ENCODE measurements around the gene PKN2.
"Not testable (repeated sequence)": the region's sequence is repeated elsewhere in the genome, so short reads cannot be mapped to it uniquely, and the experiment has no call there.

The PKN2 gene

GRCh38 chr1:88708011-88708410, 23.9 kb downstream of the PKN2 start:
- Histone ChIP-seq H3K4me3 (ENCODE audit: low read depth, low read length) (no peak overlapping the region), H3K36me3 (replicated peaks) (peaks cover 4% of the 10 kb centered on the region), H3K27ac (no peak overlapping the region), H3K27me3 (replicated peaks) (no peaks in the 10 kb centered on the region)
- TF ChIP-seq CTCF (IDR thresholded peaks at IDR 0.05; ENCODE audit: low read depth, low read length, missing control alignments) = no peak
- in situ Hi-C loops (cut with HindIII; ENCODE audit: low pct_ligation_motif_present, low sequenced_read_pairs) = no loop called here
- DNase-seq = no peak

GRCh38 chr1:88712907-88713306, 28.8 kb downstream of the PKN2 start:
- H3K4me3 ChIP-seq (ENCODE audit: low read depth, low read length); H3K27ac ChIP-seq; H3K27me3 ChIP-seq (replicated peaks); DNase-seq; in situ Hi-C loops (cut with HindIII; ENCODE audit: low pct_ligation_motif_present, low sequenced_read_pairs); H3K36me3 ChIP-seq (replicated peaks): not testable (repeated sequence)

- H3K27me3 ChIP-seq (replicated peaks); DNase-seq; in situ Hi-C loops (cut with HindIII; ENCODE audit: low pct_ligation_motif_present, low sequenced_read_pairs); H3K36me3 ChIP-seq (replicated peaks); H3K27ac ChIP-seq; H3K4me3 ChIP-seq (ENCODE audit: low read depth, low read length): not testable (repeated sequence)
These were observed 32.5 kb downstream of the PKN2 start for GRCh38 chr1:88716571-88716970.

- in situ Hi-C loops (cut with HindIII; ENCODE audit: low pct_ligation_motif_present, low sequenced_read_pairs) = no loop called here
- H3K4me3 ChIP-seq (ENCODE audit: low read depth, low read length) = no peak overlapping the region
- H3K27ac ChIP-seq = no peak overlapping the region
- no peak for TF ChIP-seq CTCF (IDR thresholded peaks at IDR 0.05; ENCODE audit: low read depth, low read length, missing control alignments)
- H3K36me3 ChIP-seq (replicated peaks) = no peaks in the 10 kb centered on the region
- DNase-seq = no peak
- no peaks in the 10 kb centered on the region for H3K27me3 ChIP-seq (replicated peaks)
These were observed 38.4 kb downstream of the PKN2 start for GRCh38 chr1:88722492-88722891.

- H3K4me3 ChIP-seq (ENCODE audit: low read depth, low read length) = no peak overlapping the region
- H3K27me3 ChIP-seq (replicated peaks) = no peaks in the 10 kb centered on the region
- TF ChIP-seq CTCF (IDR thresholded peaks at IDR 0.05; ENCODE audit: low read depth, low read length, missing control alignments) = no peak
- DNase-seq = no peak
- in situ Hi-C loops (cut with HindIII; ENCODE audit: low pct_ligation_motif_present, low sequenced_read_pairs) = no loop called here
- H3K27ac ChIP-seq = no peak overlapping the region
- no peaks in the 10 kb centered on the region for H3K36me3 ChIP-seq (replicated peaks)
These were observed 42.6 kb downstream of the PKN2 start for GRCh38 chr1:88726697-88727096.

- no peak for TF ChIP-seq CTCF (IDR thresholded peaks at IDR 0.05; ENCODE audit: low read depth, low read length, missing control alignments)
- Histone ChIP-seq H3K27ac (no peak overlapping the region), H3K27me3 (replicated peaks) (no peaks in the 10 kb centered on the region), H3K36me3 (replicated peaks) (no peaks in the 10 kb centered on the region), H3K4me3 (ENCODE audit: low read depth, low read length) (no peak overlapping the region)
- DNase-seq = no peak
- in situ Hi-C loops (cut with HindIII; ENCODE audit: low pct_ligation_motif_present, low sequenced_read_pairs) = no loop called here
These were observed 43.1 kb downstream of the PKN2 start for GRCh38 chr1:88727205-88727604.

- DNase-seq = no peak
- in situ Hi-C loops (cut with HindIII; ENCODE audit: low pct_ligation_motif_present, low sequenced_read_pairs) = no loop called here
- Histone ChIP-seq H3K4me3 (ENCODE audit: low read depth, low read length) (no peak overlapping the region), H3K27ac (no peak overlapping the region), H3K27me3 (replicated peaks) (no peaks in the 10 kb centered on the region), H3K36me3 (replicated peaks) (no peaks in the 10 kb centered on the region)
- TF ChIP-seq CTCF (IDR thresholded peaks at IDR 0.05; ENCODE audit: low read depth, low read length, missing control alignments) = no peak
These were observed 45.2 kb downstream of the PKN2 start for GRCh38 chr1:88729297-88729696.

Measured in brain microvascular endothelial cell (primary cell).